Hematopoietic multipotent progenitor cell treated with erythropoietin and hydrocortisone succinate and interleukin-3 and kit ligand, for 6 days (in vitro differentiated cells): ENCODE results near the gene DGKZ.

Experiments used
- DNase-seq: peaks from one replicate; pipeline ENCODE4 v3.0.0-alpha.2; 2015

The DGKZ gene

DNA sequence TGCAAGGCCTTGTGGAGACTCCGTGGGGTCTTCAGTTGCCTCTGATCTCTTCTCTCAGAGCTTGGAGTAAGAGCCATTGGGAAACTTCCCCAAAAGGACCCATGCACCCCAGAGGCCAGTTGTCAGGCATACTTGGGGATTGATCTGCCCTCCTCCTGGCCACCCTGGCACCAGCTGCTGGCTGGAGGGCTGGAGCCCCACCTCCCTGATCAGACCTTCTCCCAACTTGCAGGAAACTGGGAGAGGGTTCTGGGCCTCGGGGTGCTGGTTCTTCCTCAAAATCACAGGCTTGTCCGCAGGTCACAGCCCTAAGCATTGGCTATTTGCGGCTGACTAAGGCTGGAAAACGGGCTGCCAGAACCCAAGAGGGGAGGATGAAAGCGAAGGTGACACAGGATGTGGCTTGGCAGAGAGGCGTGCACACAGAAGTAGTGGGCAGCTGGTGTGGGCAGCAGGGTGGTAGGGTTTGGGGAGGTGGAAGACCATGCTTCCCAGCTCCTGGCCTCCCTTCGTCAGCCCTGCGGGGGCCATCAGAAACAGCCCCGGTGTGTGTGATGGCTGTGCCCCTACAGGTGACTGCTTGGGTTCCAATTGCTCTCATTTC lies 1.3 kb upstream of the DGKZ start:
- DNase-seq = no peak

DNA sequence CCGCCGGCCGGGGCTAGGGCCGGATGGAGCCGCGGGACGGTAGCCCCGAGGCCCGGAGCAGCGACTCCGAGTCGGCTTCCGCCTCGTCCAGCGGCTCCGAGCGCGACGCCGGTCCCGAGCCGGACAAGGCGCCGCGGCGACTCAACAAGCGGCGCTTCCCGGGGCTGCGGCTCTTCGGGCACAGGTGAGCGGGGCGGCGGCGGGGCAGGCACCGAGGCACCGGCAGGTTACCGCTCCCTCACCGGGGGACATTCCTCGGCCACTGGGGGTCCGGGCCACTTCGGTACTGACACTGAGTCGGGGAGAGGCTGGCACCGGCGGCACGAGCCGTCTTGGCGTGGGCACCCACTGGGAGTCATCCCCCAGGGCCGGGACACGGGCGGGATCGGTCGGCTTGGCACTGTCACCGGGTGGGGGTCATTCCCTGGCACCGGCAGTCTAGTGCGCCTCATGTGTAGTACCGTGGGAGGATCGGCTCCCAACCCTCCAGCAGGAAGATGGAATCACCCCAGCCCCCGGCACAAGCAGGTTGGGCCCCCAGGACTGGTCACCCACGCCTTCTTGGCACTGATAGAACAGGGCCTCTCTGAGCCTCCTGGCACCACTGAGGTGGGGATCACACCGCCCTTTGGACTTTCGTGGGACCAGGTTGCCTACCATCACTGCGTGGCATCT lies 511 bp downstream of the DGKZ start:
- DNase-seq = peak; percentile 41

DNA sequence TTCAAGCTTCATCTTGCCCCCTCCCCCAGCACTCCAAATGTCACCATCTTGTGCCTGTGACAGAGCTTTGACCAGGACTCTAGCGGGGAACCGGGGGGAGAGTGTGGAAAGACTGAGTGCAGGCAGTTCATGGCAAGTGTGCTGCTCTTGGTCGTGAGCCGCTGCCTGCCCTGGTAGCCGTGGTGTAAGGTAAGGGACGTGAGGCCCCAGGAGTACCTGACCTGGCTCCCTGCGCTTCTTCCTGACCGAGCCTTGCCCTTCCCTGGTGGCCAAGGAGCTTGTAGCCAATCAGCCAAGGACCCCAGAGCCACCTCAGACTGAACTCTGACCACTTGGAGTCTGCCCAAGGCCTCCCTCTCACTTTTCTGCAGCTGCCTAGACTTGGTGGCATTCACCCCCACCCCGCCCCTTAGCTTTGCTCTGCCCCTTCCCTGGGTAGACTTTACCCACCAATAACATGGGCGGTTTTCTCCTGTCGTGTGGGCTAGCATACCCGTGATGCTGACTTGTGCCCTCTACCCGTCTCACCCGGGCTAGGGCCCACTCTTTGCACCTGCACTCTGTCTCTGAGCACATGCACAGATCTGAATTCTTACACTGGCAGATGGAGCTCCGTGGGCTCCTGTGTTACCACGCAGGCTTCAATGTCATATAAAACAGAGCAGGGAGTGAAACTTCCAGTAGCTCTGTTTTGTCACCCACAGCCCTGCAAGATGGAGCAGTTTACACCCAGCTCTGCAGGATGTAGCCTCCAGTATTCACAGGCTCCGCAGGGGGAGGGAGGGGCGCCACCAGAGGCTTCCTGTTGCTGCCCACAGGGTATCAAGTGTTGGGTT lies 1.5 kb downstream of the DGKZ start:
- DNase-seq = peak; percentile 63

DNA sequence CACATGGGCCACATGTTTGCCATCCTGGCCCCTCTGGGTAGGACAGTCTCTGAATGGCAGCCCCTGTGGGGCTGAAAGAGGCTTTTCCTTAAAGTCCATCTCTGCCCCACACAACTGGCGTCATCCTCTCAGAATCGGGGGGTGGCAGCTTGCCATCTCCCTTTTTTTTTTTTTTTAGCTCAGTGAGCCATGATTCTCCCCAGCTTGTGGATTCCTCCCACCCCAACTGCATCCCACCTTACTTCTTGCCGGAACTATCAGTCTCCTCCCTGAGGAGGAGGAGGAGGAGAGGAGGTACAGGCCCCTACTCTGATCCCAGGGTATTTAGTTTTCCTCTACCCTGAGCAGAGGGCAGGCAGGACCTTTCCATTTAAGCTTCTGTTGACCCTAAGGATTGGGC lies 3.4 kb downstream of the DGKZ start:
- no peak for DNase-seq

DNA sequence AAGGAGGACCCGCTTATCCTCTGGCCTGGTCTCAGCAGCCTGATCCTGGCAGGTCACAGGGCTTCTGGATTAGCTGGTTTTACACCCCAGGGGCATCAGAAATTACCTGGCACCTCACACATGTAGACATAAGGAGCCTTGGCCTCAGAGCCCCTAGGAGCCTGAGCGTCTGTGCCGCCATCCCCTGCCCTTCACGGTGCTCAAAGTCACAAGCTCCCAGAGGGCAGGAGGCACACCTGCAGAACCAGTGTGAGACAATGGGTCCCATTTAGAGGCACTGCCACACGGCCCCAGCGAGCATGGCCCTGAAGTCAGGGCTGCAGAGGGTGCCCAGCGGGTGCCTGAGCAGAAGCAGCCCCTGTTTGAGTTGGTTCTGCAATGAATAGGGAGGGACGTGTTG lies 3.9 kb downstream of the DGKZ start:
- no peak for DNase-seq

DNA sequence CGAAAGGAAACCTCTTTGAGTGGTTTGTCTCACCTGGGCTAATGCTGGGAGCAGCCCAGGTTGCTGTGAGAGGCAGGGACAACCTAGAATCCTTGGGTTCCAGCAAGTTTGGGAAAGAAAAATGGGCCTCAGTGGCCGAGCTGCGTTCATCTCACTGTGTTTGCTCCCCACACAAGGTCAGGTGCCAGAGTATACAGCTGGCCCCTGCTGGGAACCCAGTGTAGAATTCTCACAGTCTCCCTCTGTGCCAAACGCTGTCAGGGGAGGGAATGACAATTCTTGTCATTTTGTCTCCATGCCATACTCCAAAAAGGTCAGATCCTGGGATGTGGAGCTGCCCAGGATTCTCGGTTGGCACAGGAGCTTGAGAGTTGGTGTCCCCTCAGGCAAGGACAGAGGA lies 4.3 kb downstream of the DGKZ start:
- DNase-seq = no peak

DNA sequence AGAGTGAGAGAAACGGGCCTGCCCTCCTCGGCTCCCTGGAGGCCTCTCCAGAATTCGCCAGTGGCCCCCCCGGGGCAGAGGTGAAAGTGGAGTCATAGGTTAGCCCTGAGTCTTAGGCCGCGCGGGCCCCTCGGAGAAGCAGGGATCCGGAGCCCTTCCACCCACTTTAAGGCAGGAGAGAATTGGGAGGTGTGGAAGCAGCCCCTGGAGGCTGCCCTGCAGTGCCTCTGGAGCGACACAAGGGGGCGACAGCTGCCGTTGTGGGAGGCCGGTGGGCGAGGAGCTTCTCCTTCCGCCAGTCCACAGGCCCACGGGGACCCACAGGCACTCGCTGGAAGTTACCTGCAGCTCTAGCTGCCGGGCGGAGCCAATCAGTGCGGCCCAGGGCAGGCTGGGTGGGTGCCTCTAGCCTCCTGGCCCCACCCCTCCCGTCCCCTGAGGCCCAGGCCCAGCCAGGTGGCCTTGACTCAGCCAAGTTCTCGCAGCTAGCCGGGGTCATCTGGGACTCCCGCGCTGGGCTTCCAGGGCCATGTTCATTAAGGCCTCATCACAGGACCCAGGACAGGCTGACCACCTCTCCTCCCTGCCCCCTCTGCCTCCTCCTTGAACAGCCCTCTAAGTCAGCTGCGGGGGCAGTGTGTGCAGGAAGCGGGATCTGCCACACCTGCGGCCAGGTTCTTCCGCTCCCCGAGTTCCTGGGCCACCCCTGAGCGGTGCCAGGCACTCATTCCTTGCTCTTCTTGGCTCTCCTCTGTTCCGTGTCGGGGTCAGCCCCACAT lies 5.0 kb downstream of the DGKZ start:
- peak; percentile 76 for DNase-seq

DNA sequence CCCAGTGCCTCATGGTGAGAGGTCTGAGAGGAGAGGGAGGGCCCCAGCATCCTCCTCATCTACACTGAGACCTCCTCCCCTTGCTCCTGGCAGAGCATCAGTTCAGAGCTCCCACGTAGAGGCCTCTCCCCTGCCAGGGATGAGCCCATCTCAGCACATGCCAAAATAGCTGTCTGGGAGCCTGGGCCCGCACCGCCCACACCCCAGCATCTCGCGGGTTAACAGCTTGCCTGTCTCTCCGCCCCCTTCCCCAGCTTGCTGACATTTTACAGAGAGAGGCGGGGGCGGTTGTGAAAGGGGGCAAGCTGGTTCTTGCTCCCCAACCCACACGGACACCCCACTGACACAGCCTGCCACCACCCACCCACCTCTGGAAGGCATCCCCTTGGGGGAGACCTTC lies 6.4 kb downstream of the DGKZ start:
- no peak for DNase-seq

DNA sequence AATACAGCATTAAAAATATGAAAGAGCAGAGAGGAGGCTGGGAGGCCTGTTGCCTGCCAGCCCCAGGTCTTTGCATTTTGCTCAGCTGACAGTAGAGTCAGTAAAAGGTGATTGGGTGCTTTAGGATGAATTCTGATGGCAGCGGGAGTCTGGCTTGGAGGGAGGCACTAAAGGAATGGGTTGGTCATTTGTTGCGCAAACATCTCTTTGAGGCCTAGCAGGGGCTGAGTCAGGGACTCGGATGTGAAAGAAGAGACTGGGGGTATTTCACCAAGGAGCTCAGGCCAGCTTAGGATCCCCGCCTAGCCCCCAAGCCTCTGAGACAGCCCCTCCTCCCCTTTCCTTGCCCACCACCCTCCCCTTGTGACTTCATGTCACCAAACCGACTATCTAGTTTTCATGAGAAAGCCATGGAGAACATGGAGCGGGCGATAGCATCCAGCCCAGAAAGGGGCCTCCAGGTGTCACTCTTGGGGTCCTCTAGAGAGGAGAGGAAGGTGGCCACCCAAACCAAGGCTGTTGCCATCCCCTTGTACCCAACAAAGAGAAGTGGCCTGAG lies 9.7 kb downstream of the DGKZ start:
- peak; percentile 57 for DNase-seq

DNA sequence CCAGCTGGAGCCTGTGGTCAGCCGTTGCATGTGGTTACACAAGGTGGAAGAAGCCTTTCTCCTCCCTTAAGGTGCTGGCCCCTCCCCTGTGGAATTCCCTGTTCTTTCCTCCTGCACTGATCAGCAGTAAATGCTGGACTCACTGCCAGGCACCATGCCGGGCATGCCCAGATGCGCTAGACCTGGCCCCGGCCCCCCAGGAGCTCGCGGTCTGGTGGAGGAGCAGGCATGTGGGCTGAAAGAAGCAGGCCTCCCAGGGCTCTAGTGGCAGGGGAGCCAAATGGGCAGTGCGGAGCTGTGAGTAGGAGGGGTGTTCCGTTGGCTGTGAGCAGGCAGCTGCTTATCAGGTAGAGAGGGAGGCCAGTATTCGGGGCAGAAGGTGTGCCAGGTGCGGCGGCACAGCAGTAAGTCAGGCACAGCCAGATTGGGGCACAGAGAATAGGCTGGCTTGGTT lies 10.2 kb downstream of the DGKZ start:
- no peak for DNase-seq

DNA sequence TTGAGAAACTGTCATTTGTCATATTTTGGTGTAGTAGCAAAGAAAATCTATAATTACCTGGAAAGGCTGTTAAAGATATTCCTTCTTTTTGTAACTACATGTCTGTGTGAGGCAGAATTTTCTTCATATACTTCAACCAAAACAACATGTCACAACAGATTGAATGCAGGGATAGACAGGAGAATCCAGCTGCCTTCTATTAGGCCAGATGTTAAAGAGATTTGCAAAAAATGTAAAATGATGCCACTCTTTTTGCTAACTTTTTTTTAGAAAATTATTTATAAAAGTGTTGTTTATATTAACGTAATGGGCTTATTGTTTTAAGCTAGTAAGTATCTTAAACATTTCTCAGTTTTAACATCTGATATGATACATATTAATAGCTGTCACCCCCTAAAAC lies 12.7 kb downstream of the DGKZ start:
- no peak for DNase-seq

DNA sequence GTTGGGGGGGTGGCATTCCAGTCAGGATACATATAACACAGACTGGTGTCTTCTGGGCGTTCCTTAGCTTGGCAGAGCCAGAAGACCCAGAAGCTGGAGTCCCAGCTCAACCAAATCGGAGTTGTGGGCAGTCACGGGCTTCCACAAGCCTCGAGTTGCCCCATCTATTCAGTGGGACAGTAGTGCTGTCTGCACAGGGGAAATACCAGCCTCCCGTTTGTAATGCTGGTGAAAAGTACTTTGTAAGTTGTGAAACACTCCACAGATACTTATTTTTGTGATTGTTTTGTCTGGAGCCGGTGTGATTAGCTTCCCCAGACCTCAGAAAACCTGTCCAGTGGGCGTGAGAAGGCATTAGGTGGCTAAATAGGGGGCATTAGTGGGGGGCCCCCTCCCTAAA lies 13.6 kb downstream of the DGKZ start:
- DNase-seq = peak; percentile 61

DNA sequence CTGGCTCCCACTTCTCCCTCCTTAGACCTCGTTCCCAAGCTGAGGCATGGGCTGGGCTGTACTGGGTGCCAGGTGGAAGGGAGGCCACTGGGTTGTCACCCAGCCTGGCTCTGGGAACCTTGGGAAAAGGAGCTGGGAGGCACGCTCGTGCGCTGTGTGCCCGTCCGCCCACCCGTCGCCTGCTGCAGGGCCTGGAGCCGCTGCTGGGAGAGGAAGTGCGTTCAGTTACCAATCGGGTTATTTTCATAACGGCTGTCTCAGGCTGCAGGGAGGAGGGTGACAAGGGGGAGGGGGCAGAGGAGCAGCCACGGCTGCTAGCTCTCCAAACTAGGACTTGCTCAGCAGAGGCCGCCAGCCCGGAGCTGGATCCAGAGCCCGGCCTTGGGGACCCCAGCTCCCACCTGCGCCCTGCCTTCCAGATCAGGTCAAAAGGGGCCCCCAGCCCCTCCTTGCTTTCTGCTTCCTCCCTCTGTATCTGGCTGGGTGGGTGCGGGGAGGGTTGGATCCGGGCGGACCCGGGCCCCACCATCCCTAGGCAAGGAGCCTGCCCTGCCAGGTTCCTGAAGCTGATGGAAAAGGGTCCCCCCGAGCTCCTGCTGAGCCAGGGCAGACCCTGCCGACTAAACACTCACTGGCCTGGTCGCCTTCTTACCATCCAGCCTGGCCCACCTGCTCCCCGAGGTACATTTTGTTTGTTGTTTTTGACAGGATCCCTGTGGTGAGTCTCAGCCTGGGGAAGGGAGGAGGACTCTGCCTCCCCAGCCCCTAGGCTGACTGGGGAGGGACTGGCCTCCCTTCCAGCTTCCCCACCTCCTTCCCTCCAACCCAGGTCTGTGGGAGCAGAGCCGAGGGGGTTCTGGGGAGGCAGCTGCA lies 14.3 kb downstream of the DGKZ start:
- peak; percentile 90 for DNase-seq

DNA sequence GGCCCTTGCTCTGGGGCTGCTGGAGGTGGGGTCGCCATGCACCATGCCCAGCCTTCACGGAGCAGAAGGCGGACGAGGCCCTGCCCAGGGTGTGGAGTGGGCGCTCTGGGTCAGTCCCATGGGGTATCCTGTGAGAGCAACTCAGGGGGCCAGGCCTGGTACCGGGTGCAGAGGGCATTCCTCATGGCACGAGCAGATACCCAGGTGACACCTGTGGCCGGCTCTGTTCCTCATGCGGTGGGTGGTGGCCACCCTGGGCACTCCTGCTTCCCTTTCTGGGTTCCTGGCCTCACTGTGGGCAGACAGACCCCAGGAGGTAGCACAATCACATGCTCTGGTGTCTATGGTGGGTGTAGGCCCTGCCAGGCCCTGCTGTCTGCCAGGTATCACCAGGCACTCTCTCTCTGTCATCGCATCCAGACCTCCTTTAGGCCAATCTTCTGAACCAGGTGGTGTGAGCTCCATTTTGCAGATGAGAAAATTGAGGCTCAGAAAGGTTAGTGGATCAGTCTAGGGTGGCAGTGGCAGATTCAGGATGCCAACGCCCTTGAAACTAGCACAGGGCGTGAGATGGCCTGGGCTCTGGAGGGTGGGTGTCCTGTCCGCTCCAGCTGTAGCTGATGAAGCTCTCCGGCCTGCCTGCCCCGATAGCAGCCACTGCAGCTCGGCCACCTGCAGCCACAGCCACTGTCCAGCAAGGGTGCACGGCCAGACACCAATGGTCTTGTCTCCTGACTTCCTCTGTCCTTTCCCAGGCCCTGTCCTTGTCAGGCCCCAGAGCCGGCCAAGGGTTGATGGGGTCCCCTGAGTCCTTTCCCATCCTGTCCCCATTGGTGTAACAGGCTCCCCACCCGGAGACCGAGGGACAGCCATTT lies 15.1 kb downstream of the DGKZ start:
- no peak for DNase-seq

DNA sequence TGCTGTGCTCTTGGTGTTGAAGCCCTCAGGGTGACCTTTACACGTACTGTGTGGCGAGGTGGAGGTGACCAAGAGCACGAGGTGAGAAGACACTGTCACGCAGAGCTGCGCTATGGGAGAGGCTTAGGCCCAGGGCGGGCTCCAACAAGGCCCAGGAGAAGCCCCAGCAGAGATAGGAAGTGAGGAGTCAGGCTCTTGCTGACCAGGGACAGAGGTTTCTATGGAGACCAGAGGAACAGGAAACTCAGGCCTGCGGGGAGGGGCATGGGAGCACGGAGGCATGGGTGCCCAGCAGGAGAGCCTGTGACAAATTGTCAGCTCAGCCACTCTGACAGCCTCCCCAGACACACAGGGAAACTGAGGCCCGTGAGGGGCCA lies 15.8 kb downstream of the DGKZ start:
- no peak for DNase-seq

DNA sequence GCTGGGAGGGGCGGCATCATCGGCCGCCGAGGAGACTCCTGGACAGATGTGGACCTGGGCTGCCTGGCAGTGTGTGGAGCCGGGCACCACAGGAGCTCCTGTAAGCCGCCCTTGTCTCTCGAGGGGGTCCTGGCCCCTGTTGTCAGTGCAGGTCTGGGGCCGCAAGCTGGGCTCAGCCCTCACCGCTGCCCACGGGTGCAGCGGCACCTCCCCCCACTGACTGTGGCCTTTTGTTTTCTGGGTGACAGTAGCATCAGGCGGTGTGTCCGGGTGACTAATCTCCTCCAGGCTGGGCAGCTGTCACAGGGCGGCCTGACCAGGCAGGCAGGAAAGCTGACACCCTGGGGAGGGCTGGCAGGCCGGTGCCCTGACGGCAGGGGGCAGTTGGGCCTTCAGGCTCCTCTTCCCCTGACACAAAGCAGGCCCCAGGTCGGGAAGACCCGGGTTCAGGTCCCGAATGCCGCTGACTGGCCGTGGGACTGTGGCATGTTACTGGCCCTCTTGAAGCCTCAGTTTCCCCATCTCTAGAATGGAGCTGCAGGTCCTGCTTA lies 16.3 kb downstream of the DGKZ start:
- no peak for DNase-seq

DNA sequence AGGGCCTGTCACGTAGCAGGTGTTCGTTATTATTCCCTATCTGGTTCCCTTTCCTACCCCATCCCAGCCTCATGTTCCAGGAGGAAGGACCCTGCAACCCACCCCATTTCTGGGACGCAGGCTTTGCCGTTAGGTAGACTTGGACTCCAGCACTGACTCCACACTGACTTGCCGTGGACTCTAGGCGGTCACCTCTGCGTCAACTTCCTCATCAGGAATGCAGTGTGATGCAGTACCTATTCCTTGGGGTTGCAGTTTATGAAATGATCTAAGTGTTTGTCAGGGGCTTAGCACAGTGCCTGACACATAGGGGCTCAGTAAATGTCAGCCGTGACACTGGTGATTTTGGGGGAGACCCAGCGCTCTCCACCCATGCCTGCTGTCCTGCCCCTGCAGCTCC lies 16.8 kb downstream of the DGKZ start:
- DNase-seq = no peak

DNA sequence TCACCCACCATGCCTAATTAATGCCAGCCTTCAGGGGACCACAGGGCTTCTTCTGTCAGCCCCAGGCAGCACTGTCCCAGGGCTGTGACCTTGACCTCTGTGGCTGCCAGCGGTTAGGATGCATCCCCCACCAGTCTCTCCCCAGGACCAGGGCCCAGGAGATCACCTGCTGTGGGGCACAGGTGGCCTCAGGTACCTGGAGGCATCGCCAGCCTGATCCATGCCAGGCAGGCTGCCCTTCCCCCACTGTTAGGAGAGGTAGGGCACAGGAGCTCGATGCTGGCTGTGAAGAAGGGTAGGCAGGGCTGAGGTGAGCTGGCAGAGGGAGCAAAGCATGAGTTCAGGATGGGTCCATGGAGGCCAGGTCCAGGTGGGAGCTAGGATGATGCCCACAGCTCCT lies 17.5 kb downstream of the DGKZ start:
- DNase-seq = no peak

DNA sequence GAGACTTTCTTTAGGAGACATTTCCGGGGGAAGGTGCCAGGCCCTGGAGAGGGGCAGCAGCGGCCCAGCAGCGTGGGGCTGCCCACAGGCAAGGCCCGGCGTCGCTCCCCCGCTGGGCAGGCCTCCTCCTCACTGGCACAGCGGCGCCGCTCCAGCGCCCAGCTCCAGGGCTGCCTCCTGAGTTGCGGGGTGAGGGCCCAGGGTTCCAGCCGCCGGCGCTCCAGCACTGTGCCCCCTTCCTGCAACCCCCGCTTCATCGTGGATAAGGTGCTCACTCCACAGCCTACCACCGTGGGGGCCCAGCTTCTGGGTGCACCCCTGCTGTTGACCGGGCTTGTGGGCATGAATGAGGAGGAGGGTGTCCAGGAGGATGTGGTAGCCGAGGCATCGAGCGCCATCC lies 19.0 kb downstream of the DGKZ start:
- no peak for DNase-seq

DNA sequence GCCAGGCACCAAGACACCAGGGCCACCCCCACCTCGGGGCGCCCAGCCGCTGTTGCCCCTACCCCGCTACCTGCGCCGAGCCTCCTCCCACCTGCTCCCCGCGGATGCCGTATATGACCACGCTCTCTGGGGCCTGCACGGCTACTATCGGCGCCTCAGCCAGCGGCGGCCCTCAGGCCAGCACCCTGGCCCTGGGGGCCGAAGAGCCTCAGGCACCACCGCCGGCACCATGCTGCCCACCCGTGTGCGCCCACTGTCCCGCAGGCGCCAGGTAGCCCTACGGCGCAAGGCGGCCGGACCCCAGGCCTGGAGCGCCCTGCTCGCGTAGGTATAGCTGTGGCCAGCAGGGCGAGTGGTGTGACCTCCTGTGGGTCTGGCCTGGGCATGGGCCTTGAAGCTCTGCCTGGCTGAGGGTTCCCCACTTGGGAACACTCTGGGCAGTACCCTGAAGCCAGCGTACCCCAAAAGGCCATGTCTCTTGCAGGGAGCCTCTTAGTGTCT lies 19.4 kb downstream of the DGKZ start:
- no peak for DNase-seq
